H1 (cell line): ENCODE data around the gene ATP6AP1. TPM values are rescaled to one million over a fixed set of nuclear protein-coding genes. Genes with fewer than 3 reads are reported as not detected.

Experiments
- CTCF ChIA-PET: fragments of 300-600 bp; sonication (Branson Sonifier 250); formaldehyde crosslinking; loops from one replicate; lab custom pipeline; 2021; ENCODE audit not compliant: partially characterized antibody; lab: Charles Lee
- POLR2A ChIA-PET: fragments of 300-600 bp; sonication (Branson Sonifier 250); formaldehyde crosslinking; loops from one replicate; lab custom pipeline; 2021; ENCODE audit warnings: inconsistent platforms; ENCODE audit not compliant: partially characterized antibody; lab: Charles Lee
- DNase-seq, 2 experiments: peaks; one replicate each; pipeline versions ENCODE4 v3.0.0 to v3.0.0-alpha.2; 2010 to 2022; ENCODE audit warnings: low spot score in 2 of 2, low read depth in 1 of 2, mixed read lengths in 1 of 2
- FAIRE-seq: peaks from 2 replicates; lab custom pipeline; 2011; peaks lifted over from hg19 to GRCh38; lab: Jason Lieb, UNC
- H2AFZ ChIP-seq: 2 replicates; pipeline ENCODE4 v1.8.1; 2012; ENCODE audit warnings: low read length, inconsistent platforms
- H2AK5ac ChIP-seq: 2 replicates; pipeline ENCODE4 v1.6.1; 2013; ENCODE audit warnings: low read depth, low read length
- H2BK120ac ChIP-seq: replicated peaks from 2 replicates; pipeline ENCODE3; 2013; ENCODE audit warnings: low read depth, low read length, inconsistent platforms
- H2BK12ac ChIP-seq: 2 replicates; pipeline ENCODE4 v1.6.1; 2013; ENCODE audit warnings: low read depth, low read length
- H2BK15ac ChIP-seq: 2 replicates; pipeline ENCODE4 v1.6.1; 2013; ENCODE audit warnings: low read length
- H2BK20ac ChIP-seq: 2 replicates; pipeline ENCODE4 v1.6.1; 2013; ENCODE audit warnings: low read length
- H2BK5ac ChIP-seq: 2 replicates; pipeline ENCODE4 v1.6.1; 2013; ENCODE audit warnings: low read depth, low read length
- H3K14ac ChIP-seq: 2 replicates; pipeline ENCODE4 v1.6.1; 2013; ENCODE audit warnings: inconsistent platforms; ENCODE audit not compliant: insufficient read length
- H3K18ac ChIP-seq: 2 replicates; pipeline ENCODE4 v1.6.1; 2013; ENCODE audit warnings: low read length; ENCODE audit errors: extremely low read depth
- H3K23ac ChIP-seq: 2 replicates; pipeline ENCODE4 v1.6.1; 2013; ENCODE audit warnings: inconsistent platforms; ENCODE audit not compliant: insufficient read length
- H3K23me2 ChIP-seq: 2 replicates; pipeline ENCODE4 v1.6.1; 2013; ENCODE audit warnings: low read depth, low read length
- H3K27ac ChIP-seq: 2 replicates; pipeline ENCODE4 v1.6.1; 2011; ENCODE audit warnings: low read depth, low read length, inconsistent platforms
- H3K27me3 ChIP-seq, 4 experiments: replicated peaks in 1 of 4; 1 replicate in 1 of 4; 2 replicates in 3 of 4; pipeline versions ENCODE4 v1.6.1 to v1.8.1; 2011 to 2013; ENCODE audit warnings: low read length in 3 of 4, mild to moderate bottlenecking in 3 of 4, inconsistent platforms in 2 of 4, mixed read lengths in 2 of 4, moderate library complexity in 1 of 4; ENCODE audit not compliant: control insufficient read depth in 3 of 4, insufficient read depth in 3 of 4; ENCODE audit errors: extremely low read depth in 1 of 4
- H3K36me3 ChIP-seq, 4 experiments: 2 replicates each; pipeline versions ENCODE4 v1.6.1 to v1.8.1; 2011 to 2013; ENCODE audit warnings: mild to moderate bottlenecking in 4 of 4, low read length in 3 of 4, moderate library complexity in 2 of 4, control low read depth in 1 of 4, inconsistent platforms in 1 of 4; ENCODE audit not compliant: insufficient read depth in 4 of 4, control insufficient read depth in 2 of 4
- H3K4ac ChIP-seq: replicated peaks from 2 replicates; pipeline ENCODE3; 2013; ENCODE audit warnings: low read length, low read depth, mixed read lengths, inconsistent platforms; ENCODE audit not compliant: insufficient read length
- H3K4me1 ChIP-seq, 4 experiments: replicated peaks in 1 of 4; 1 replicate in 1 of 4; 2 replicates in 3 of 4; pipeline versions ENCODE4 v1.6.1 to v1.8.1; 2011 to 2013; ENCODE audit warnings: low read length in 3 of 4, inconsistent platforms in 2 of 4, mixed read lengths in 1 of 4; ENCODE audit not compliant: insufficient read depth in 4 of 4, control insufficient read depth in 3 of 4
- H3K4me2 ChIP-seq, 2 experiments: 2 replicates each; pipeline versions ENCODE4 v1.6.1 to v1.8.1; 2011 to 2013; ENCODE audit warnings: low read depth in 2 of 2, low read length in 2 of 2, control low read depth in 1 of 2, inconsistent platforms in 1 of 2, mild to moderate bottlenecking in 1 of 2; ENCODE audit not compliant: insufficient read depth in 1 of 2
- H3K4me3 ChIP-seq, 4 experiments: fragments of 200-600, 300-600 bp in 1 of 4; sonication (generic), shearing (Covaris generic), sonication (Bioruptor Twin) in 1 of 4; 2 replicates each; pipeline versions ENCODE4 v1.5.1 to v1.8.1; 2011 to 2016; ENCODE audit warnings: low read length in 4 of 4, low read depth in 3 of 4, control low read depth in 2 of 4, inconsistent platforms in 2 of 4, mild to moderate bottlenecking in 2 of 4, mixed read lengths in 1 of 4, moderate library complexity in 1 of 4; ENCODE audit not compliant: insufficient read depth in 2 of 4; ENCODE audit errors: extremely low read depth in 1 of 4
- H3K56ac ChIP-seq: replicated peaks from 2 replicates; pipeline ENCODE3; 2013; ENCODE audit warnings: low read depth, mild to moderate bottlenecking, mixed read lengths, low read length, inconsistent platforms; ENCODE audit not compliant: insufficient read length
- H3K79me1 ChIP-seq: 2 replicates; pipeline ENCODE4 v1.6.1; 2013; ENCODE audit warnings: low read depth, low read length, control low read depth
- H3K79me2 ChIP-seq, 2 experiments: 2 replicates each; pipeline versions ENCODE4 v1.6.1 to v1.8.1; 2012 to 2013; ENCODE audit warnings: low read length in 2 of 2, mild to moderate bottlenecking in 2 of 2, inconsistent platforms in 1 of 2; ENCODE audit not compliant: insufficient read depth in 2 of 2, control insufficient read depth in 1 of 2
- H3K9ac ChIP-seq, 4 experiments: replicated peaks in 1 of 4; 1 replicate in 1 of 4; 2 replicates in 3 of 4; pipeline versions ENCODE4 v1.6.1 to v1.8.1; 2011 to 2013; ENCODE audit warnings: low read depth in 3 of 4, low read length in 3 of 4, control low read depth in 2 of 4, mild to moderate bottlenecking in 2 of 4, moderate library complexity in 2 of 4, inconsistent platforms in 1 of 4; ENCODE audit errors: extremely low read depth in 1 of 4
- H3K9me3 ChIP-seq, 2 experiments: 2 replicates each; pipeline versions ENCODE4 v1.6.1 to v1.8.1; 2012 to 2013; ENCODE audit warnings: mild to moderate bottlenecking in 2 of 2, moderate library complexity in 2 of 2, control low read depth in 1 of 2, inconsistent platforms in 1 of 2, low read depth in 1 of 2, low read length in 1 of 2, mixed read lengths in 1 of 2; ENCODE audit not compliant: insufficient read depth in 2 of 2
- H4K20me1 ChIP-seq, 2 experiments: replicated peaks in 1 of 2; 2 replicates each; pipeline versions ENCODE3 to v1.8.1; 2011 to 2013; ENCODE audit warnings: inconsistent platforms in 2 of 2, low read length in 2 of 2, mild to moderate bottlenecking in 1 of 2; ENCODE audit not compliant: insufficient read depth in 2 of 2, control insufficient read depth in 1 of 2
- H4K5ac ChIP-seq: 2 replicates; pipeline ENCODE4 v1.6.1; 2013; ENCODE audit warnings: low read length, low read depth, mixed read lengths, inconsistent platforms; ENCODE audit not compliant: insufficient read length
- H4K8ac ChIP-seq: 2 replicates; pipeline ENCODE4 v1.8.0; 2013; ENCODE audit warnings: mild to moderate bottlenecking, moderate library complexity, low read length, inconsistent platforms; ENCODE audit not compliant: insufficient read depth; ENCODE audit errors: extremely low read depth
- H4K91ac ChIP-seq: replicated peaks from 2 replicates; pipeline ENCODE3; 2013; ENCODE audit warnings: low read length, mixed read lengths, inconsistent platforms; ENCODE audit not compliant: insufficient read length
- BCL11A ChIP-seq, 2 experiments: IDR thresholded peaks; one replicate each; pipeline ENCODE4 v1.6.1; 2011; ENCODE audit warnings: low read depth in 2 of 2, low read length in 2 of 2, mild to moderate bottlenecking in 2 of 2
- CHD1 ChIP-seq: IDR thresholded peaks from 2 replicates; pipeline ENCODE4 v1.6.1; 2012; ENCODE audit warnings: low read depth, low read length, improper control_type of control experiment
- NRF1 ChIP-seq: IDR thresholded peaks from 2 replicates; pipeline ENCODE4 v1.6.1; 2011; ENCODE audit warnings: mild to moderate bottlenecking, low read depth, low read length, improper control_type of control experiment
- SAP30 ChIP-seq: fragments of 300-600 bp; sonication (generic); IDR thresholded peaks from 2 replicates; pipeline ENCODE4 v1.7.1; 2012; ENCODE audit warnings: low read length, moderate library complexity, mild to moderate bottlenecking, inconsistent platforms; ENCODE audit not compliant: insufficient read depth, insufficient replicate concordance
- SIN3A ChIP-seq, 2 experiments: IDR thresholded peaks in 1 of 2; conservative IDR thresholded peaks in 1 of 2; 2 replicates each; pipeline ENCODE4 v1.6.1; 2011 to 2012; ENCODE audit warnings: low read length in 2 of 2, improper control_type of control experiment in 1 of 2, low read depth in 1 of 2, mild to moderate bottlenecking in 1 of 2
- WGBS, 2 experiments: shearing (Covaris generic) in 1 of 2; methylation state at CpG; one replicate each; pipeline versions ENCODE4 v1.1.6 to v1.1.7; 2013 to 2015; ENCODE audit warnings: low lambda C conversion rate in 2 of 2, mixed read lengths in 2 of 2, inconsistent platforms in 1 of 2, low coverage in 1 of 2, missing lambda C conversion rate in 1 of 2; ENCODE audit not compliant: insufficient replicate concordance in 2 of 2, insufficient coverage in 1 of 2, insufficient read length in 1 of 2; ENCODE audit errors: extremely low coverage in 1 of 2, missing lambda C conversion rate in 1 of 2; 5-methylcytosine and 5-hydroxymethylcytosine counted together
- polyA plus RNA-seq, 7 experiments: library from polyadenylated mRNA; depleted of rRNA in 3 of 7; stranded (reverse) in 5 of 7; unstranded in 2 of 7; fragments of >200 nt in 5 of 7; fragments of 200-250 nt in 2 of 7; gene quantifications; 1 replicate in 5 of 7; 2 replicates in 1 of 7; 4 replicates in 1 of 7; pipeline versions ENCODE4 v1.2.1 to v1.2.3, GENCODE V29; 2011 to 2013; ENCODE audit warnings: missing spikeins in 2 of 7, mixed read lengths in 2 of 7
- total RNA-seq: library from RNA; stranded (reverse); fragmentation: NEBNext Ultra II Directional; extraction: Animal tissue kit (Norgen Biotek cat#: 25700); gene quantifications from 2 replicates; pipeline ENCODE4 v1.2.1, GENCODE V29; 2021

The ATP6AP1 gene
- total and polyA plus RNA-seq, 2 of the 8 experiments (the other 6 are each of a cell fraction or from before 2014, with no cell fraction given): 44.6 to 80.8 TPM

GRCh38 chrX:154440623-154441357 is 12.3 kb downstream of the ATP6AP1 start:
- no peak overlapping the region for H2BK5ac ChIP-seq
- H3K9ac ChIP-seq: no peak overlapping the region
- TF ChIP-seq CHD1: no peak
- TF ChIP-seq NRF1: no peak
- TF ChIP-seq SIN3A (conservative IDR thresholded peaks at IDR 0.05 in 1 of 2, IDR thresholded peaks at IDR 0.05 in 1 of 2; ENCODE audit: low read depth in 1 of 2, low read length in 2 of 2): no peak
- no peak for TF ChIP-seq BCL11A (IDR thresholded peaks at IDR 0.05; ENCODE audit: low read depth in 2 of 2, low read length in 2 of 2)
- TF ChIP-seq SAP30: no peak
- CTCF ChIA-PET: interaction anchor here (0.7 to 1.1 kb wide), 2 partner anchors 11 to 28 kb away, joined by 3 to 4 read pairs; no protein-coding TSS in a partner anchor
- no peak for FAIRE-seq
- no peak overlapping the region for H4K91ac ChIP-seq
- H3K79me1 ChIP-seq: no peaks in the 10 kb centered on the region; the same call in 1 of the 2 replicates
- H3K4me1 ChIP-seq: peaks cover 0 to 9% (median 5%) of the 10 kb centered on the region in 4 experiments; a peak in 6 of 7 replicates
- H2BK120ac ChIP-seq: no peak overlapping the region
- no peak overlapping the region for H2AK5ac ChIP-seq
- H3K23me2 ChIP-seq: peaks cover 6% of the 10 kb centered on the region; the same call in 1 of the 2 replicates
- no peak overlapping the region for H2BK20ac ChIP-seq
- no peak overlapping the region for H3K18ac ChIP-seq
- no peak overlapping the region for H3K27ac ChIP-seq
- H3K4me2 ChIP-seq: no peak overlapping the region
- no peak overlapping the region for H3K14ac ChIP-seq
- H4K8ac ChIP-seq: no peak overlapping the region
- H2AFZ ChIP-seq: no peak overlapping the region
- no peaks in the 10 kb centered on the region for H3K9me3 ChIP-seq
- H3K4ac ChIP-seq: no peak overlapping the region
- no peak overlapping the region for H3K56ac ChIP-seq
- no peak overlapping the region for H2BK12ac ChIP-seq
- peaks cover 0 to 27% (median 11%) of the 10 kb centered on the region in 4 experiments; a peak in 5 of 8 replicates for H3K36me3 ChIP-seq
- peaks cover 0 to 13% of the 10 kb centered on the region in 2 experiments for H4K20me1 ChIP-seq
- H4K5ac ChIP-seq: no peak overlapping the region
- POLR2A ChIA-PET: interaction anchor here (1.0 to 2.2 kb wide), 4 partner anchors 34 to 75 kb away, joined by 3 to 6 read pairs (median 4); partner anchors contain the start of gene UBL4A
- no peak overlapping the region for H3K23ac ChIP-seq
- H3K4me3 ChIP-seq: no peak overlapping the region
- H2BK15ac ChIP-seq: no peak overlapping the region
- WGBS, 2 experiments: 86% methylated on average over 6 of the region's 17 CpGs; no CpG with 5 or more reads in 1 of the 2 experiments
- DNase-seq: no peak
- peaks cover 0 to 17% of the 10 kb centered on the region in 2 experiments; a peak in 2 of 4 replicates for H3K79me2 ChIP-seq
- no peaks in the 10 kb centered on the region for H3K27me3 ChIP-seq
